HepG2 (cell line): ENCODE data around the gene EARS2. TPM values are rescaled to one million over a fixed set of nuclear protein-coding genes. Genes with fewer than 3 reads are reported as not detected.
A peak's percentile ranks its signal among the peaks of the same experiment; 100 is the strongest.
"Not testable (repeated sequence)": the region's sequence is repeated elsewhere in the genome, so short reads cannot be mapped to it uniquely, and the experiment has no call there.

Experiments
- ATAC-seq: fragments of 200-7000 bp; cut with Tn5 transposase; 3 replicates; pipeline ENCODE4 v1.9.1; 2020; ENCODE audit warnings: mild to moderate bottlenecking, moderate library complexity
- BruUV-seq: library from RNA; stranded (reverse); fragments of 400-500 nt; replicated peaks from 2 replicates; lab custom pipeline; 2021; lab: Mats Ljungman, UMichigan
- CTCF ChIA-PET: fragments of 300-600 bp; formaldehyde crosslinking; extraction: SDS; loops from one replicate; lab custom pipeline; 2021; ENCODE audit warnings: low total read pairs, inconsistent platforms, low intra/inter-chr PET ratio; lab: Yijun Ruan, JAX
- POLR2A ChIA-PET: fragments of 350-600 bp; sonication (Branson Sonifier 250); formaldehyde crosslinking; loops from one replicate; lab custom pipeline; 2020; ENCODE audit warnings: antibody characterized with exemption, inconsistent platforms; lab: Yijun Ruan, JAX
- DNase-seq: peaks from one replicate; pipeline ENCODE4 v3.0.0-alpha.2; 2015; ENCODE audit warnings: low spot score
- FAIRE-seq: peaks from 3 replicates; lab custom pipeline; 2011; peaks lifted over from hg19 to GRCh38; lab: Jason Lieb, UNC
- H2AFZ ChIP-seq: one replicate; pipeline ENCODE4 v1.6.1; 2011; ENCODE audit warnings: low read length, inconsistent platforms
- H3K27ac ChIP-seq: fragments of 300-600 bp; 3 replicates; pipeline ENCODE4 v1.8.0; 2011; ENCODE audit warnings: mixed run types, mild to moderate bottlenecking, mixed read lengths, low read length, inconsistent platforms; ENCODE audit not compliant: insufficient read depth; ENCODE audit errors: extremely low read length
- H3K27me3 ChIP-seq, 2 experiments: fragments of 200-600 bp in 1 of 2; 2 replicates in 1 of 2; 3 replicates in 1 of 2; pipeline versions ENCODE4 v1.6.0 to v1.8.0; 2011; ENCODE audit warnings: low read length in 2 of 2, mild to moderate bottlenecking in 2 of 2, moderate library complexity in 2 of 2, inconsistent platforms in 1 of 2; ENCODE audit not compliant: insufficient read depth in 2 of 2, control insufficient read depth in 1 of 2
- H3K36me3 ChIP-seq, 2 experiments: fragments of 200-600 bp in 1 of 2; replicated peaks in 1 of 2; 2 replicates in 1 of 2; 3 replicates in 1 of 2; pipeline versions ENCODE4 v1.5.1 to v1.8.0; 2011; ENCODE audit warnings: low read length in 2 of 2, inconsistent platforms in 1 of 2; ENCODE audit not compliant: insufficient read depth in 2 of 2, control insufficient read depth in 1 of 2
- H3K4me1 ChIP-seq: 2 replicates; pipeline ENCODE4 v1.5.1; 2012; ENCODE audit warnings: low read length, inconsistent platforms; ENCODE audit not compliant: insufficient read depth
- H3K4me2 ChIP-seq: 2 replicates; pipeline ENCODE4 v1.6.0; 2011; ENCODE audit warnings: low read depth, low read length, inconsistent platforms
- H3K4me3 ChIP-seq, 3 experiments: fragments of 200-600 bp in 1 of 3; sonication (generic), shearing (Covaris generic) in 1 of 3; replicated peaks in 1 of 3; 2 replicates each; pipeline ENCODE4 v1.5.1; 2011 to 2016; ENCODE audit warnings: low read length in 3 of 3, inconsistent platforms in 2 of 3, low read depth in 2 of 3, mild to moderate bottlenecking in 2 of 3, control low read depth in 1 of 3, mixed read lengths in 1 of 3; ENCODE audit not compliant: insufficient read depth in 1 of 3
- H3K79me2 ChIP-seq: one replicate; pipeline ENCODE4 v1.6.1; 2011; ENCODE audit warnings: low read length, inconsistent platforms; ENCODE audit not compliant: insufficient read depth
- H3K9ac ChIP-seq: 2 replicates; pipeline ENCODE4 v1.6.0; 2011; ENCODE audit warnings: mild to moderate bottlenecking, low read depth, low read length, inconsistent platforms; ENCODE audit not compliant: insufficient read depth
- H3K9me3 ChIP-seq: 2 replicates; pipeline ENCODE4 v1.5.1; 2012; ENCODE audit warnings: mild to moderate bottlenecking, low read length
- H4K20me1 ChIP-seq: 2 replicates; pipeline ENCODE4 v1.6.0; 2011; ENCODE audit warnings: inconsistent platforms, mild to moderate bottlenecking, low read length, moderate library complexity; ENCODE audit not compliant: insufficient read depth
- HNRNPH1 ChIP-seq: fragments of 200-400 bp; formaldehyde crosslinking; optimal IDR thresholded peaks from 2 replicates; pipeline ENCODE3; 2017; ENCODE audit warnings: mild to moderate bottlenecking, low read depth, low read length
- KDM3A ChIP-seq: IDR thresholded peaks from 2 replicates; pipeline ENCODE4 v1.6.1; 2018; ENCODE audit warnings: low read depth, missing compliant biosample characterization
- MEIS2 ChIP-seq: sonication (generic); formaldehyde crosslinking; IDR thresholded peaks from 2 replicates; pipeline ENCODE4 v1.9.0; 2021; ENCODE audit warnings: mild to moderate bottlenecking, missing genetic modification reagents
- NRL ChIP-seq: sonication (generic); formaldehyde crosslinking; IDR thresholded peaks from 2 replicates; pipeline ENCODE4 v1.5.0; 2020; ENCODE audit warnings: missing genetic modification reagents, mild to moderate bottlenecking, moderate library complexity, borderline replicate concordance
- RBM22 ChIP-seq: fragments of 200-400 bp; formaldehyde crosslinking; optimal IDR thresholded peaks from 2 replicates; pipeline ENCODE3; 2017; ENCODE audit warnings: mild to moderate bottlenecking, low read length, moderate library complexity
- SRSF4 ChIP-seq: fragments of 200-400 bp; formaldehyde crosslinking; IDR thresholded peaks from one replicate; pipeline ENCODE4 v1.6.1; 2018; ENCODE audit warnings: mild to moderate bottlenecking, low read depth, low read length, moderate library complexity; ENCODE audit not compliant: poor library complexity, severe bottlenecking
- TMF1 ChIP-seq: sonication (generic); formaldehyde crosslinking; IDR thresholded peaks from 2 replicates; pipeline ENCODE4 v1.8.1; 2022; ENCODE audit warnings: low read depth, missing genetic modification reagents
- ZBTB38 ChIP-seq: sonication (generic); formaldehyde crosslinking; IDR thresholded peaks from 2 replicates; pipeline ENCODE4 v1.5.1; 2020; ENCODE audit warnings: mild to moderate bottlenecking, missing genetic modification reagents
- WGBS: methylation state at CpG from one replicate; pipeline ENCODE4 v1.1.6; 2017; ENCODE audit warnings: low lambda C conversion rate; 5-methylcytosine and 5-hydroxymethylcytosine counted together
- in situ Hi-C: cut with HindIII; loops from 2 replicates; pipeline ENCODE4 v1.10.0; 2017; ENCODE audit warnings: low pct_unique_long_range_greater_than_20kb; ENCODE audit not compliant: extremely low pct_ligation_motif_present
- intact Hi-C: fragments of 100-400 bp; cut with micrococcal nuclease; formaldehyde crosslinking; loops from one replicate; pipeline ENCODE4 v1.10.0; 2022; ENCODE audit not compliant: unreplicated experiment
- polyA plus RNA-seq, 8 experiments: library from polyadenylated mRNA; depleted of rRNA in 3 of 8; stranded (reverse) in 7 of 8; unstranded in 1 of 8; fragments of >200 nt; fragmentation: Illumina TruSeq in 4 of 8; extraction: Trizol in 4 of 8; gene quantifications; 2 replicates each; pipeline versions ENCODE4 v1.2.1 to v1.2.3, GENCODE V29; 2011 to 2016; ENCODE audit warnings: low read depth in 4 of 8, missing spikeins in 1 of 8, mixed read lengths in 1 of 8; ENCODE audit not compliant: insufficient read depth in 1 of 8
- total RNA-seq, 5 experiments: library from RNA; depleted of rRNA; stranded (reverse); fragments of >200 nt; fragmentation: Illumina TruSeq; extraction: Trizol; gene quantifications; 2 replicates each; pipeline ENCODE4 v1.2.3, GENCODE V29; 2016; ENCODE audit warnings: low read depth in 1 of 5
- TF ChIP-seq, protein P1 (sequence below): sonication (generic); formaldehyde crosslinking; IDR thresholded peaks from 2 replicates; pipeline ENCODE4 v1.4.0; 2020; ENCODE audit warnings: missing genetic modification reagents; ENCODE audit errors: not compliant biosample characterization
- TF ChIP-seq, protein P2 (sequence below): sonication (generic); formaldehyde crosslinking; conservative IDR thresholded peaks from 2 replicates; pipeline ENCODE4 v1.8.1; 2023; ENCODE audit warnings: missing genetic modification reagents

EARS2 gene
- total and polyA plus RNA-seq, 2 of the 13 experiments (the other 11 are each of a cell fraction or from before 2014, with no cell fraction given), result 49.4 to 80.4 TPM

DNA sequence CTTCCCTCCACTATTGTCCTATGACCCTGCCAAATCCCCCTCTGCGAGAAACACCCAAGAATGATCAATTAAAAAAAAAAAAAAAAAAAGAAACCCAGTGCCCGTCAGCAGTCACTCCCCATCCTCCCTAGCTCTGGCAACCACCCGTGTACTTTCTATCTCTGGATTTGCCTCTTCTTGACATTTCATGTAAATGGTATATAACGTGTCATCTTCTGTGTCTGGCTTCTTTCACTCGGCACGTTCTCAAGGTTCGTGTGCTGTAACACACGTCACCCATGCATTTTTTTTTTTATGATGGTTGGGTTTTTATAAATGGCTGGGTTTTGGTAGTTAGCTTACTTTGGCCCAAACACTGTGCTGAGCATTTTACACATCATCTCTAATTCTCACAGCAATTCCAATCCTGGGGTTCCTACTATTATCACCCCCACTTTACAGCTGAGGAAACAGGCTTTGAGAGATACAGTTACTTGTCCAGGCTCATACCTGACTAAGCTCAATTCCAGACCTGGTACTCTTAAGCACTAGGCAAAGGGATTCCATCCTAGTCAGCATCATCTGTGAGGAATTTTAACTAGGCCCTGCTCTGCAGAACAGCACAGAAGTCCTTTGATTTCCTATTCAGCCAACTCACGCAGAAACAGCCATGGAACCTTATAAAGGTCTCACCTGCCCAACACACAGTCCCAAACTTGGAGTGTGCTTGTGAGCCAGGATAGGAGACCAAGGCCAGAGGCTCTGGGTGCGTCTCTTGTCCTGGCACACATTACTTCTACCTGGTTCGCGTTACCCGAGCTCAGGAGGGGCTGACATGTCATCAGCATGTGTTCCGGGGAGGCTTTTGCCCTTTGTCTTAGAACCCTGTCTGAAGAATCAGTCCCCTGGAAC is 27.3 kb upstream of the EARS2 start:
- H3K27me3 ChIP-seq, result no peaks in the 10 kb centered on the region
- ATAC-seq (no peak), FAIRE-seq (no peak), DNase-seq (no peak)
- H3K4me3 ChIP-seq, result no peak overlapping the region
- H3K27ac ChIP-seq, result no peak overlapping the region
- intact Hi-C loops (no loop called here), in situ Hi-C loops (no loop called here)
- H3K9me3 ChIP-seq, result no peaks in the 10 kb centered on the region
- no peaks in the 10 kb centered on the region; the same call in 1 of the 2 replicates for H4K20me1 ChIP-seq
- TF ChIP-seq ZBTB38 (CRISPR knock-in tag) (no peak), RBM22 (peak; percentile 83), TMF1 (CRISPR knock-in tag) (no peak), KDM3A (no peak), NRL (CRISPR knock-in tag) (0 out of 2 replicates have a peak, but pooled peaks have one; percentile 30), SRSF4 (no peak), MEIS2 (no peak), HNRNPH1 (no peak)
- TF ChIP-seq, protein P1, sequence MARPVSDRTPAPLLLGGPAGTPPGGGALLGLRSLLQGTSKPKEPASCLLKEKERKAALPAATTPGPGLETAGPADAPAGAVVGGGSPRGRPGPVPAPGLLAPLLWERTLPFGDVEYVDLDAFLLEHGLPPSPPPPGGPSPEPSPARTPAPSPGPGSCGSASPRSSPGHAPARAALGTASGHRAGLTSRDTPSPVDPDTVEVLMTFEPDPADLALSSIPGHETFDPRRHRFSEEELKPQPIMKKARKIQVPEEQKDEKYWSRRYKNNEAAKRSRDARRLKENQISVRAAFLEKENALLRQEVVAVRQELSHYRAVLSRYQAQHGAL (CRISPR knock-in tag), result no peak
- TF ChIP-seq, protein P2, sequence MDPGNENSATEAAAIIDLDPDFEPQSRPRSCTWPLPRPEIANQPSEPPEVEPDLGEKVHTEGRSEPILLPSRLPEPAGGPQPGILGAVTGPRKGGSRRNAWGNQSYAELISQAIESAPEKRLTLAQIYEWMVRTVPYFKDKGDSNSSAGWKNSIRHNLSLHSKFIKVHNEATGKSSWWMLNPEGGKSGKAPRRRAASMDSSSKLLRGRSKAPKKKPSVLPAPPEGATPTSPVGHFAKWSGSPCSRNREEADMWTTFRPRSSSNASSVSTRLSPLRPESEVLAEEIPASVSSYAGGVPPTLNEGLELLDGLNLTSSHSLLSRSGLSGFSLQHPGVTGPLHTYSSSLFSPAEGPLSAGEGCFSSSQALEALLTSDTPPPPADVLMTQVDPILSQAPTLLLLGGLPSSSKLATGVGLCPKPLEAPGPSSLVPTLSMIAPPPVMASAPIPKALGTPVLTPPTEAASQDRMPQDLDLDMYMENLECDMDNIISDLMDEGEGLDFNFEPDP (CRISPR knock-in tag), result 0 out of 2 replicates have a peak, but pooled peaks have one; percentile 58
- H3K9ac ChIP-seq, result no peak overlapping the region
- peaks cover 33 to 76% of the 10 kb centered on the region in 2 experiments for H3K36me3 ChIP-seq
- POLR2A ChIA-PET, result interaction anchor here (0.6 to 1.4 kb wide), 2 partner anchors 27 to 45 kb away, joined by 3 read pairs; partner anchors contain the start of gene UBFD1
- no peaks in the 10 kb centered on the region for H3K4me1 ChIP-seq
- peaks cover 23% of the 10 kb centered on the region for H3K79me2 ChIP-seq
- H3K4me2 ChIP-seq, result no peak overlapping the region
- BruUV-seq, result no TSS peak
- H2AFZ ChIP-seq, result no peak overlapping the region
- CTCF ChIA-PET, result no interaction called here
- WGBS, result 88% methylated on average over 13 of the region's 14 CpGs

DNA sequence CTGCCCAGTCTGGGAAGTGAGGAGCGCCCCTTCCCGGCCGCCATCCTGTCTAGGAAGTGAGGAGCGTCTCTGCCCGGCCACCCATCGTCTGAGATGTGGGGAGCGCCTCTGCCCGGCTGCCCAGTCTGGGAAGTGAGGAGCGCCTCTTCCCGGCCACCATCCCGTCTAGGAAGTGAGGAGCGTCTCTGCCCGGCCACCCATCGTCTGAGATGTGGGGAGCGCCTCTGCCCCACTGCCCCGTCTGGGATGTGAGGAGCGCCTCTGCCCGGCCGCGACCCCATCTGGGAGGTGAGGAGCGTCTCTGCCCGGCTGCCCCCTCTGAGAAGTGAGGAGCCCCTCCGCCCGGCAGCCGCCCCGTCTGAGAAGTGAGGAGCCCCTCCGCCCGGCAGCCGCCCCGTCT is 26.1 kb upstream of the EARS2 start:
- POLR2A ChIA-PET, in situ Hi-C loops: not testable (repeated sequence)

More for the DNA sequence above, 26.1 kb upstream of the EARS2 start:
- H3K27ac ChIP-seq, H3K4me2 ChIP-seq, H4K20me1 ChIP-seq, intact Hi-C loops, ATAC-seq, FAIRE-seq, H3K9ac ChIP-seq, H3K4me1 ChIP-seq, H3K9me3 ChIP-seq, CTCF ChIA-PET, H3K27me3 ChIP-seq, H3K4me3 ChIP-seq, H2AFZ ChIP-seq, DNase-seq, BruUV-seq: not testable (repeated sequence)
- H3K79me2 ChIP-seq, result peaks cover 13% of the 10 kb centered on the region
- peaks cover 33 to 75% of the 10 kb centered on the region in 2 experiments for H3K36me3 ChIP-seq
- 89% methylated on average over 3 of the region's 30 CpGs for WGBS
